ENCODE measurements around the gene ATP9A.

DNA sequence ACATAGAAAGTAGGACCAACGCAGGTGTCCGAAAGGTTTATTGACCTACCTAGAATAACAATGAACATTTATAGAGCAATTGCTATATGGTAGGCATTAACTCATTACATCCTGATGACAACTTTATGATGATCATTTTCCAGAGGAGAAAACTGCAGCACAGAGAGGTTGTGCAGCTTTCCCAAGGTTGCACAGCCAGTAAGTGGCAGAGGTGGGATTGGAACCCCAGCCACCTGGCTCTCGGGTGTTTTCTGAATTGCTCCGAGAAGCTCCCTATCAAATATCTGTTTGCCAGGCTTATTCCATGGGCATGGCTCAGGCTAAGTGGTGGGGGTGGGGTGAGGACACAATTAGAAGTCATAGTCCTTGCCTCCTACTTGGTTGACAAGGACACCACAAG, 201.6 kb downstream of the ATP9A start:
- TF ChIP-seq, protein P1, sequence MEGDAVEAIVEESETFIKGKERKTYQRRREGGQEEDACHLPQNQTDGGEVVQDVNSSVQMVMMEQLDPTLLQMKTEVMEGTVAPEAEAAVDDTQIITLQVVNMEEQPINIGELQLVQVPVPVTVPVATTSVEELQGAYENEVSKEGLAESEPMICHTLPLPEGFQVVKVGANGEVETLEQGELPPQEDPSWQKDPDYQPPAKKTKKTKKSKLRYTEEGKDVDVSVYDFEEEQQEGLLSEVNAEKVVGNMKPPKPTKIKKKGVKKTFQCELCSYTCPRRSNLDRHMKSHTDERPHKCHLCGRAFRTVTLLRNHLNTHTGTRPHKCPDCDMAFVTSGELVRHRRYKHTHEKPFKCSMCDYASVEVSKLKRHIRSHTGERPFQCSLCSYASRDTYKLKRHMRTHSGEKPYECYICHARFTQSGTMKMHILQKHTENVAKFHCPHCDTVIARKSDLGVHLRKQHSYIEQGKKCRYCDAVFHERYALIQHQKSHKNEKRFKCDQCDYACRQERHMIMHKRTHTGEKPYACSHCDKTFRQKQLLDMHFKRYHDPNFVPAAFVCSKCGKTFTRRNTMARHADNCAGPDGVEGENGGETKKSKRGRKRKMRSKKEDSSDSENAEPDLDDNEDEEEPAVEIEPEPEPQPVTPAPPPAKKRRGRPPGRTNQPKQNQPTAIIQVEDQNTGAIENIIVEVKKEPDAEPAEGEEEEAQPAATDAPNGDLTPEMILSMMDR (conservative IDR thresholded peaks at IDR 0.05 in 1 of 2, IDR thresholded peaks at IDR 0.05 in 1 of 2; ENCODE audit: extremely low read depth in 1 of 2, insufficient read depth in 1 of 2, low read depth in 1 of 2, low read length in 2 of 2): no peak
- TF ChIP-seq EZH2 (IDR thresholded peaks at IDR 0.05; ENCODE audit: borderline replicate concordance, low read length): no peak

All from mammary epithelial cell (primary cell).